WTC11 (cell line): ENCODE data around the gene FHOD3. TPM values are rescaled to one million over a fixed set of nuclear protein-coding genes. Genes with fewer than 3 reads are reported as not detected.

Source experiments
- ATAC-seq: fragments of 200-7000 bp; cut with Tn5 transposase; 2 replicates; pipeline ENCODE4 v1.10.0; 2021; ENCODE audit warnings: mild to moderate bottlenecking, moderate library complexity
- CTCF ChIA-PET: fragments of 300-600 bp; sonication (Branson Sonifier 250); formaldehyde crosslinking; loops from one replicate; lab custom pipeline; 2021; ENCODE audit warnings: antibody characterized with exemption; lab: Charles Lee
- POLR2A ChIA-PET: fragments of 350-600 bp; sonication (Branson Sonifier 250); formaldehyde crosslinking; loops from one replicate; lab custom pipeline; 2021; ENCODE audit warnings: antibody characterized with exemption; lab: Charles Lee
- DNase-seq: peaks from one replicate; pipeline ENCODE4 v3.0.0; 2021; ENCODE audit warnings: low spot score
- H3K27ac Mint-ChIP-seq: 2 replicates; pipeline ENCODE4 v1.8.0; 2021; ENCODE audit warnings: mixed read lengths
- H3K27me3 Mint-ChIP-seq: 2 replicates; pipeline ENCODE4 v1.8.0; 2021; ENCODE audit warnings: low read depth, mild to moderate bottlenecking, moderate library complexity, mixed read lengths
- H3K36me3 Mint-ChIP-seq: 2 replicates; pipeline ENCODE4 v1.8.0; 2021; ENCODE audit warnings: mixed read lengths
- H3K4me1 Mint-ChIP-seq: 2 replicates; pipeline ENCODE4 v1.8.0; 2022; ENCODE audit warnings: mixed read lengths
- H3K4me3 Mint-ChIP-seq: 2 replicates; pipeline ENCODE4 v1.8.0; 2021; ENCODE audit warnings: mild to moderate bottlenecking, moderate library complexity, mixed read lengths
- H3K9me3 Mint-ChIP-seq: 2 replicates; pipeline ENCODE4 v1.8.0; 2021; ENCODE audit warnings: mixed read lengths
- EMX1 ChIP-seq: fragments of 250-450 bp; sonication (Bioruptor Pico); IDR thresholded peaks from 2 replicates; pipeline ENCODE4 v1.8.0; 2021; ENCODE audit warnings: mild to moderate bottlenecking
- ETV6 ChIP-seq: sonication (generic); formaldehyde crosslinking; IDR thresholded peaks from 2 replicates; pipeline ENCODE4 v1.8.1; 2022; ENCODE audit warnings: mild to moderate bottlenecking, missing genetic modification reagents
- HMGA2 ChIP-seq: fragments of 250-450 bp; sonication (Bioruptor Pico); IDR thresholded peaks from 2 replicates; pipeline ENCODE4 v1.4.0; 2021; ENCODE audit warnings: mild to moderate bottlenecking, moderate library complexity
- JAZF1 ChIP-seq: fragments of 250-450 bp; sonication (Bioruptor Pico); IDR thresholded peaks from 2 replicates; pipeline ENCODE4 v1.9.0; 2021; ENCODE audit warnings: moderate library complexity, mild to moderate bottlenecking, inconsistent platforms
- NR2C2 ChIP-seq: sonication (generic); formaldehyde crosslinking; IDR thresholded peaks from 2 replicates; pipeline ENCODE4 v1.8.0; 2022; ENCODE audit warnings: mild to moderate bottlenecking, missing genetic modification reagents
- PRRX2 ChIP-seq: fragments of 250-450 bp; sonication (Bioruptor Pico); IDR thresholded peaks from 2 replicates; pipeline ENCODE4 v1.8.0; 2021; ENCODE audit warnings: mild to moderate bottlenecking
- ZNF396 ChIP-seq: fragments of 250-450 bp; sonication (Bioruptor Pico); IDR thresholded peaks from 2 replicates; pipeline ENCODE4 v1.8.0; 2021; ENCODE audit warnings: mild to moderate bottlenecking, moderate library complexity, borderline replicate concordance
- ZNF423 ChIP-seq: fragments of 250-450 bp; sonication (Bioruptor Pico); IDR thresholded peaks from 2 replicates; pipeline ENCODE4 v2.1.2; 2022; ENCODE audit warnings: mild to moderate bottlenecking, moderate library complexity
- total RNA-seq: library from RNA; stranded (reverse); gene quantifications from 3 replicates; pipeline ENCODE4 v1.2.3, GENCODE V29; 2021
- TF ChIP-seq, protein P1 (sequence below): sonication (generic); formaldehyde crosslinking; IDR thresholded peaks from 2 replicates; pipeline ENCODE4 v1.8.0; 2022; ENCODE audit warnings: mild to moderate bottlenecking, missing genetic modification reagents
- TF ChIP-seq, protein P2 (sequence below): fragments of 200-600 bp; IDR thresholded peaks from 2 replicates; pipeline ENCODE4 v1.8.0; 2022; ENCODE audit warnings: antibody characterized with exemption
- TF ChIP-seq, protein P3 (sequence below): sonication (generic); formaldehyde crosslinking; IDR thresholded peaks from 2 replicates; pipeline ENCODE4 v1.8.0; 2022; ENCODE audit warnings: mild to moderate bottlenecking, missing genetic modification reagents
- TF ChIP-seq, protein P4 (sequence below): sonication (generic); formaldehyde crosslinking; IDR thresholded peaks from 2 replicates; pipeline ENCODE4 v1.8.0; 2023; ENCODE audit warnings: missing genetic modification reagents, mild to moderate bottlenecking, borderline replicate concordance
- TF ChIP-seq, protein P5 (sequence below): fragments of 250-450 bp; sonication (Bioruptor Pico); IDR thresholded peaks from 2 replicates; pipeline ENCODE4 v1.9.0; 2021; ENCODE audit warnings: mild to moderate bottlenecking, borderline replicate concordance

The FHOD3 gene
- total RNA-seq, 1 experiment from 2014 or later: 3.8 TPM

DNA sequence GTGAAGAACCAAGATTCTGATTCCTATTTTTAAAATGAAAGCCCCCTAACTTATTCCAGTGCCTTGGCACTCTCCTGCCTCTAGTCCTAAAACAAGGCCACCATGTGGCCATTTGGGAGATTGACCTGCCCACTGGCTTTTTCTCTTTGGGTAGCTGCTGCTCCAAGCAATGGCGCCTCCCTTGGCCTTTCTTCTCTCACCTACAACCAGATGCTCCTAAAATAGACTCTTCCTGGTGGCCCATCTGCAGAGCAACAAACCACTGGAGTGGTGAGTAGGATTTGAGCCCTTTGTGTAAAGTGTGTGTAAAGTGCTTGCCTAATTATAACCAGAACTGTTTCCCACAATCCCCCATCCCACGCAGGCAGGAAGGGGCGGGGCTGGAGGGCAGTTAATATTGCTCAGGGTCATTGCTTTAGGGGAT, 114.2 kb downstream of the FHOD3 start (continued):
- TF ChIP-seq, protein P1, sequence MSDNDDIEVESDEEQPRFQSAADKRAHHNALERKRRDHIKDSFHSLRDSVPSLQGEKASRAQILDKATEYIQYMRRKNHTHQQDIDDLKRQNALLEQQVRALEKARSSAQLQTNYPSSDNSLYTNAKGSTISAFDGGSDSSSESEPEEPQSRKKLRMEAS (CRISPR knock-in tag): no peak
- peak; percentile 91; the same call in 1 of the 2 replicates for TF ChIP-seq ZNF396
- TF ChIP-seq EMX1 (CRISPR knock-in tag): no peak
- TF ChIP-seq JAZF1 (CRISPR knock-in tag): no peak
- TF ChIP-seq HMGA2 (CRISPR knock-in tag): no peak
- TF ChIP-seq, protein P2, sequence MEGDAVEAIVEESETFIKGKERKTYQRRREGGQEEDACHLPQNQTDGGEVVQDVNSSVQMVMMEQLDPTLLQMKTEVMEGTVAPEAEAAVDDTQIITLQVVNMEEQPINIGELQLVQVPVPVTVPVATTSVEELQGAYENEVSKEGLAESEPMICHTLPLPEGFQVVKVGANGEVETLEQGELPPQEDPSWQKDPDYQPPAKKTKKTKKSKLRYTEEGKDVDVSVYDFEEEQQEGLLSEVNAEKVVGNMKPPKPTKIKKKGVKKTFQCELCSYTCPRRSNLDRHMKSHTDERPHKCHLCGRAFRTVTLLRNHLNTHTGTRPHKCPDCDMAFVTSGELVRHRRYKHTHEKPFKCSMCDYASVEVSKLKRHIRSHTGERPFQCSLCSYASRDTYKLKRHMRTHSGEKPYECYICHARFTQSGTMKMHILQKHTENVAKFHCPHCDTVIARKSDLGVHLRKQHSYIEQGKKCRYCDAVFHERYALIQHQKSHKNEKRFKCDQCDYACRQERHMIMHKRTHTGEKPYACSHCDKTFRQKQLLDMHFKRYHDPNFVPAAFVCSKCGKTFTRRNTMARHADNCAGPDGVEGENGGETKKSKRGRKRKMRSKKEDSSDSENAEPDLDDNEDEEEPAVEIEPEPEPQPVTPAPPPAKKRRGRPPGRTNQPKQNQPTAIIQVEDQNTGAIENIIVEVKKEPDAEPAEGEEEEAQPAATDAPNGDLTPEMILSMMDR: peak; percentile 31
- TF ChIP-seq PRRX2 (CRISPR knock-in tag): no peak
- TF ChIP-seq, protein P3, sequence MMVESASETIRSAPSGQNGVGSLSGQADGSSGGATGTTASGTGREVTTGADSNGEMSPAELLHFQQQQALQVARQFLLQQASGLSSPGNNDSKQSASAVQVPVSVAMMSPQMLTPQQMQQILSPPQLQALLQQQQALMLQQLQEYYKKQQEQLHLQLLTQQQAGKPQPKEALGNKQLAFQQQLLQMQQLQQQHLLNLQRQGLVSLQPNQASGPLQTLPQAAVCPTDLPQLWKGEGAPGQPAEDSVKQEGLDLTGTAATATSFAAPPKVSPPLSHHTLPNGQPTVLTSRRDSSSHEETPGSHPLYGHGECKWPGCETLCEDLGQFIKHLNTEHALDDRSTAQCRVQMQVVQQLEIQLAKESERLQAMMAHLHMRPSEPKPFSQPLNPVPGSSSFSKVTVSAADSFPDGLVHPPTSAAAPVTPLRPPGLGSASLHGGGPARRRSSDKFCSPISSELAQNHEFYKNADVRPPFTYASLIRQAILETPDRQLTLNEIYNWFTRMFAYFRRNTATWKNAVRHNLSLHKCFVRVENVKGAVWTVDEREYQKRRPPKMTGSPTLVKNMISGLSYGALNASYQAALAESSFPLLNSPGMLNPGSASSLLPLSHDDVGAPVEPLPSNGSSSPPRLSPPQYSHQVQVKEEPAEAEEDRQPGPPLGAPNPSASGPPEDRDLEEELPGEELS (CRISPR knock-in tag): no peak
- peak; percentile 23; the same call in 1 of the 2 replicates for TF ChIP-seq ZNF423 (CRISPR knock-in tag)
- no peak for TF ChIP-seq ETV6
- TF ChIP-seq, protein P4, sequence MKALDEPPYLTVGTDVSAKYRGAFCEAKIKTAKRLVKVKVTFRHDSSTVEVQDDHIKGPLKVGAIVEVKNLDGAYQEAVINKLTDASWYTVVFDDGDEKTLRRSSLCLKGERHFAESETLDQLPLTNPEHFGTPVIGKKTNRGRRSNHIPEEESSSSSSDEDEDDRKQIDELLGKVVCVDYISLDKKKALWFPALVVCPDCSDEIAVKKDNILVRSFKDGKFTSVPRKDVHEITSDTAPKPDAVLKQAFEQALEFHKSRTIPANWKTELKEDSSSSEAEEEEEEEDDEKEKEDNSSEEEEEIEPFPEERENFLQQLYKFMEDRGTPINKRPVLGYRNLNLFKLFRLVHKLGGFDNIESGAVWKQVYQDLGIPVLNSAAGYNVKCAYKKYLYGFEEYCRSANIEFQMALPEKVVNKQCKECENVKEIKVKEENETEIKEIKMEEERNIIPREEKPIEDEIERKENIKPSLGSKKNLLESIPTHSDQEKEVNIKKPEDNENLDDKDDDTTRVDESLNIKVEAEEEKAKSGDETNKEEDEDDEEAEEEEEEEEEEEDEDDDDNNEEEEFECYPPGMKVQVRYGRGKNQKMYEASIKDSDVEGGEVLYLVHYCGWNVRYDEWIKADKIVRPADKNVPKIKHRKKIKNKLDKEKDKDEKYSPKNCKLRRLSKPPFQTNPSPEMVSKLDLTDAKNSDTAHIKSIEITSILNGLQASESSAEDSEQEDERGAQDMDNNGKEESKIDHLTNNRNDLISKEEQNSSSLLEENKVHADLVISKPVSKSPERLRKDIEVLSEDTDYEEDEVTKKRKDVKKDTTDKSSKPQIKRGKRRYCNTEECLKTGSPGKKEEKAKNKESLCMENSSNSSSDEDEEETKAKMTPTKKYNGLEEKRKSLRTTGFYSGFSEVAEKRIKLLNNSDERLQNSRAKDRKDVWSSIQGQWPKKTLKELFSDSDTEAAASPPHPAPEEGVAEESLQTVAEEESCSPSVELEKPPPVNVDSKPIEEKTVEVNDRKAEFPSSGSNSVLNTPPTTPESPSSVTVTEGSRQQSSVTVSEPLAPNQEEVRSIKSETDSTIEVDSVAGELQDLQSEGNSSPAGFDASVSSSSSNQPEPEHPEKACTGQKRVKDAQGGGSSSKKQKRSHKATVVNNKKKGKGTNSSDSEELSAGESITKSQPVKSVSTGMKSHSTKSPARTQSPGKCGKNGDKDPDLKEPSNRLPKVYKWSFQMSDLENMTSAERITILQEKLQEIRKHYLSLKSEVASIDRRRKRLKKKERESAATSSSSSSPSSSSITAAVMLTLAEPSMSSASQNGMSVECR (CRISPR knock-in tag): no peak
- TF ChIP-seq, protein P5, sequence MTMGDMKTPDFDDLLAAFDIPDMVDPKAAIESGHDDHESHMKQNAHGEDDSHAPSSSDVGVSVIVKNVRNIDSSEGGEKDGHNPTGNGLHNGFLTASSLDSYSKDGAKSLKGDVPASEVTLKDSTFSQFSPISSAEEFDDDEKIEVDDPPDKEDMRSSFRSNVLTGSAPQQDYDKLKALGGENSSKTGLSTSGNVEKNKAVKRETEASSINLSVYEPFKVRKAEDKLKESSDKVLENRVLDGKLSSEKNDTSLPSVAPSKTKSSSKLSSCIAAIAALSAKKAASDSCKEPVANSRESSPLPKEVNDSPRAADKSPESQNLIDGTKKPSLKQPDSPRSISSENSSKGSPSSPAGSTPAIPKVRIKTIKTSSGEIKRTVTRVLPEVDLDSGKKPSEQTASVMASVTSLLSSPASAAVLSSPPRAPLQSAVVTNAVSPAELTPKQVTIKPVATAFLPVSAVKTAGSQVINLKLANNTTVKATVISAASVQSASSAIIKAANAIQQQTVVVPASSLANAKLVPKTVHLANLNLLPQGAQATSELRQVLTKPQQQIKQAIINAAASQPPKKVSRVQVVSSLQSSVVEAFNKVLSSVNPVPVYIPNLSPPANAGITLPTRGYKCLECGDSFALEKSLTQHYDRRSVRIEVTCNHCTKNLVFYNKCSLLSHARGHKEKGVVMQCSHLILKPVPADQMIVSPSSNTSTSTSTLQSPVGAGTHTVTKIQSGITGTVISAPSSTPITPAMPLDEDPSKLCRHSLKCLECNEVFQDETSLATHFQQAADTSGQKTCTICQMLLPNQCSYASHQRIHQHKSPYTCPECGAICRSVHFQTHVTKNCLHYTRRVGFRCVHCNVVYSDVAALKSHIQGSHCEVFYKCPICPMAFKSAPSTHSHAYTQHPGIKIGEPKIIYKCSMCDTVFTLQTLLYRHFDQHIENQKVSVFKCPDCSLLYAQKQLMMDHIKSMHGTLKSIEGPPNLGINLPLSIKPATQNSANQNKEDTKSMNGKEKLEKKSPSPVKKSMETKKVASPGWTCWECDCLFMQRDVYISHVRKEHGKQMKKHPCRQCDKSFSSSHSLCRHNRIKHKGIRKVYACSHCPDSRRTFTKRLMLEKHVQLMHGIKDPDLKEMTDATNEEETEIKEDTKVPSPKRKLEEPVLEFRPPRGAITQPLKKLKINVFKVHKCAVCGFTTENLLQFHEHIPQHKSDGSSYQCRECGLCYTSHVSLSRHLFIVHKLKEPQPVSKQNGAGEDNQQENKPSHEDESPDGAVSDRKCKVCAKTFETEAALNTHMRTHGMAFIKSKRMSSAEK (CRISPR knock-in tag): peak; percentile 38; the same call in 1 of the 2 replicates

DNA sequence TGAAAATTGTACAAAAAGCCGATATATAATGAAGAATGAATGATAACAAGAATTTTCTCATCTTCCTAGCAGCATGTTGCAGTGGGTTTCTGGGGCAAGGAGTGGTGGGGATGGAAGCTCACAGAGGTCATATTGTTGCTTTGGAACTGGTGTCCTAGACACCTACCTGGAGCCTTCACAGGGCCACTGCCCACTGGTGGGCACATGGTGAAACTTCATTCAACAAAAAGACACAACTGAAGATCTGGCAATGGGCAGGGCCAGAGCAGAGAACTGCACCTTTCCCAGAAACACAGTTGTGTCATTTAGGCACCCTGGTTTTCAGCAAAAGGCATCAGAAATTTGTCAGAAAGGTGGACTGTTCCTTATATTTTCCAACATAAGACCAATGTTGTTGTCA, 115.3 kb downstream of the FHOD3 start:
- no peak for TF ChIP-seq NR2C2 (CRISPR knock-in tag)
- TF ChIP-seq, protein P2: peak; percentile 29
- H3K27me3 Mint-ChIP-seq: no peaks in the 10 kb centered on the region
- no peak overlapping the region for H3K27ac Mint-ChIP-seq
- peaks cover 3% of the 10 kb centered on the region for H3K4me1 Mint-ChIP-seq
- no peaks in the 10 kb centered on the region for H3K36me3 Mint-ChIP-seq
- peak; percentile 78 for ATAC-seq
- peak; percentile 33 for DNase-seq
- POLR2A ChIA-PET: no interaction called here
- H3K9me3 Mint-ChIP-seq: peaks cover 4% of the 10 kb centered on the region; the same call in 1 of the 2 replicates
- CTCF ChIA-PET: interaction anchor here (0.6 to 2.7 kb wide), 28 partner anchors 10 to 1026 kb away, joined by 3 to 26 read pairs (median 5); partner anchors contain the start of genes FHOD3 and RPRD1A
- H3K4me3 Mint-ChIP-seq: no peak overlapping the region
